Spinal cord (tissue), 10 donors: ENCODE results near the gene KCNB1. TPM values are rescaled to one million over a fixed set of nuclear protein-coding genes. Genes with fewer than 3 reads are reported as not detected.
A peak's percentile ranks its signal among the peaks of the same experiment; 100 is the strongest.
"Not testable (repeated sequence)": the region's sequence is repeated elsewhere in the genome, so short reads cannot be mapped to it uniquely, and the experiment has no call there.

Experiments
- DNase-seq, 6 donors: peaks; one replicate each; pipeline versions ENCODE4 v3.0.0 to v3.0.0-alpha.2; 2013 to 2015; ENCODE audit warnings: low spot score in 6 of 6, low read depth in 4 of 6
- H3K27ac ChIP-seq: one replicate; pipeline ENCODE4 v1.5.1; 2013; ENCODE audit warnings: low read depth, low read length, control low read depth
- H3K27me3 ChIP-seq: one replicate; pipeline ENCODE4 v1.6.1; 2013; ENCODE audit warnings: low read length; ENCODE audit not compliant: control insufficient read depth, insufficient read depth
- H3K36me3 ChIP-seq: one replicate; pipeline ENCODE4 v1.6.1; 2013; ENCODE audit warnings: low read length; ENCODE audit not compliant: control insufficient read depth, insufficient read depth
- H3K4me1 ChIP-seq: one replicate; pipeline ENCODE4 v1.6.1; 2013; ENCODE audit warnings: low read length; ENCODE audit not compliant: control insufficient read depth, insufficient read depth
- H3K4me3 ChIP-seq: one replicate; pipeline ENCODE4 v1.5.1; 2013; ENCODE audit warnings: low read depth, low read length, control low read depth
- H3K9me3 ChIP-seq: one replicate; pipeline ENCODE4 v1.6.1; 2013; ENCODE audit warnings: low read length; ENCODE audit not compliant: control insufficient read depth, insufficient read depth
- WGBS: methylation state at CpG from one replicate; pipeline ENCODE4 v1.1.5; 2013; ENCODE audit warnings: missing lambda C conversion rate; ENCODE audit not compliant: insufficient coverage; 5-methylcytosine and 5-hydroxymethylcytosine counted together
- polyA plus RNA-seq, 2 donors: library from polyadenylated mRNA; unstranded; fragments of 120-200 nt; gene quantifications; one replicate each; pipeline ENCODE4 v1.2.1, GENCODE V29; 2013; ENCODE audit not compliant: insufficient read length in 2 of 2
- total RNA-seq, 2 donors: library from RNA; depleted of rRNA in 1 of 2; stranded (reverse); fragments of 120-200 nt in 1 of 2; fragments of >200 nt in 1 of 2; gene quantifications; one replicate each; pipeline versions ENCODE4 v1.2.3 to v1.2.4, GENCODE V29; 2013 to 2014
- donor health status: healthy.

Gene KCNB1
- total and polyA plus RNA-seq, 4 donors, result 8.0 to 46.7 (median 15.1) TPM

DNA sequence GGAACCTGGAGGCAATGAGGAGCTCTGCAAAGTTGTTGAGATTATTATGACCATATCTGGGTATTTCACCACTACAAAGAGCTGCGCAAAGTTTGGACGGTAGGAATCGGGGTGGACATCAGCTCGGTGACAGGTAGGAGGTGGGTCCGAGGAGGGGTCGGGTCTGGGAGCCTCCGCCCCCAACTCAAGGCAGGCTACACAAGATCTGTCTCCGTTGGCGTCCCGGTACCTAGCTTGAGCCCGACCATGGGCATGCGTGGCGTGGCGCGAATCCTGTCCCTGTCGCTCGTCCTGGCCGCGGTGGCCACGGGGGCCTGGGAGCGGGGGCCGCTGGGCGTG is 164.4 kb downstream of the KCNB1 start:
- WGBS, result 6% methylated on average over 23 of the region's 23 CpGs
- Histone ChIP-seq H3K9me3 (no peaks in the 10 kb centered on the region), H3K27me3 (peaks cover 52% of the 10 kb centered on the region), H3K27ac (no peak overlapping the region), H3K4me1 (peaks cover 27% of the 10 kb centered on the region), H3K4me3 (peak overlapping the region; percentile 9), H3K36me3 (no peaks in the 10 kb centered on the region)
- no peak for DNase-seq

DNA sequence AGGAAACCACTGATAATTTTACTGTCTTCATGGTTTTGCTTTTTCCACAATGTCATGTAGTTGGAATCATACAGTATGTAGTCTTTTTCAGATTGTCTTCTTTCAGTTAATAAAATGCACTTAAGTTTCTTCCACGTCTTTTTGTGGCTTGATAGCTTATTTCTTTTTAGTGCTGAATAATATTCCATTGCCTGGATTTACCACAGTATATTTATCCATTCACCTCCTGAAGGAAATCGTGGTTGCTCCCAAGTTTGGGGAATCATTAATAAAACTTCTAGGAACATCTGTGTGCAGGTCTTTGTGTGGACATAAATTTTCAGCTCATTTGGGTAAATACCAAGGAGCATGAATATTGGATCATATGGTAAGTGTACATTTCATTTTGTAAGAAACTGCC is 165.8 kb downstream of the KCNB1 start:
- Histone ChIP-seq H3K36me3 (no peaks in the 10 kb centered on the region), H3K27ac (no peak overlapping the region), H3K9me3 (no peaks in the 10 kb centered on the region), H3K4me3 (no peak overlapping the region), H3K4me1 (peaks cover 32% of the 10 kb centered on the region), H3K27me3 (peaks cover 52% of the 10 kb centered on the region)
- DNase-seq, result no peak
- WGBS, result no CpG with 5 or more reads among the region's 2 CpGs

DNA sequence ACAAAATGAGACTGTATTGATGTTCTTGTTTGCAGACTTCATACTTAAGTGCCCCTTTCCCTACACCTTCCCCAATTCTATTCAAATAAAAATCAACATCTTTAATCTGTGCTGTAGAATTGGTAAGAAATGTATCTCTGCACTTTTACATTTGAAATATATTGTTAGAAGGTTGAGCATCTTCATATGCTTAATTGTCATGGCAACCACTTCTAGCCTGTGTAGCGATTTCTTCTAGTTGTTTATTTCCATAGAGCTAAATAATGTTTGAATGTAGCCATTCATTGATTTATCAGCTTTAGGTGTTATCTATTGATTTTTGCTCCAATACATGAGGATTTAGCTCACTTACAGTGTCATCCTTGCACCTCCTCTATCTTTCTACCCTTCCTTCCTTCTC is 166.9 kb downstream of the KCNB1 start:
- DNase-seq, result peak in 1 of 6 donors; percentile 44
- no CpG with 5 or more reads among the region's 1 CpG for WGBS
- Histone ChIP-seq H3K4me3 (no peak overlapping the region), H3K36me3 (no peaks in the 10 kb centered on the region), H3K4me1 (peaks cover 29% of the 10 kb centered on the region), H3K9me3 (no peaks in the 10 kb centered on the region), H3K27me3 (peaks cover 45% of the 10 kb centered on the region), H3K27ac (no peak overlapping the region)

GRCh38 chr20:49314052-49314451 is 168.4 kb downstream of the KCNB1 start:
- WGBS, result 71% methylated on average over 1 of the region's 2 CpGs
- not testable (repeated sequence) for H3K27ac ChIP-seq, H3K4me3 ChIP-seq

More at GRCh38 chr20:49314052-49314451, 168.4 kb downstream of the KCNB1 start:
- not testable (repeated sequence) for H3K36me3 ChIP-seq, DNase-seq, H3K9me3 ChIP-seq
- peaks cover 19% of the 10 kb centered on the region for H3K4me1 ChIP-seq
- peaks cover 30% of the 10 kb centered on the region for H3K27me3 ChIP-seq

Other genes with a start within 250 kb of the KCNB1 start
- 10 to 100 TPM; 16.6 to 26.5 TPM for gene ZNFX1, start 204.6 kb downstream of the KCNB1 start, total RNA-seq
- 10 to 100 TPM; 14.2 to 15.3 TPM for gene ZNFX1, start 204.6 kb downstream of the KCNB1 start, polyA plus RNA-seq
- 10 to 100 TPM; 18.4 to 27.5 TPM for gene PTGIS, start 85.5 kb upstream of the KCNB1 start, total RNA-seq
- gene PTGIS, start 85.5 kb upstream of the KCNB1 start, polyA plus RNA-seq, result 10 to 100 TPM; 13.8 to 15.8 TPM
- gene B4GALT5, start 231.2 kb upstream of the KCNB1 start, total RNA-seq, result 10 to 100 TPM; 29.6 to 48.5 TPM
- 10 to 100 TPM; 67.7 to 67.9 TPM for gene B4GALT5, start 231.2 kb upstream of the KCNB1 start, polyA plus RNA-seq